Loucy (cell line): ENCODE measurements around the gene CHRD.

Experiments used
- CTCF ChIP-seq: fragments of 200-600 bp; sonication (generic); conservative IDR thresholded peaks from 2 replicates; pipeline ENCODE4 v1.5.1; 2014; ENCODE audit warnings: mild to moderate bottlenecking, antibody characterized with exemption, low read length
- EZH2phosphoT487 ChIP-seq: fragments of 200-600 bp; IDR thresholded peaks from 2 replicates; pipeline ENCODE4 v1.6.1; 2018; ENCODE audit warnings: antibody characterized with exemption, mild to moderate bottlenecking, moderate library complexity, borderline replicate concordance

GRCh38 chr3:184389935-184390528 is 10.2 kb downstream of the CHRD start:
- no peak for TF ChIP-seq CTCF
- no peak for TF ChIP-seq EZH2phosphoT487
